Suprapubic skin (tissue), 4 donors: ENCODE measurements around the gene FGFBP2.

Experiments used
- EP300 ChIP-seq: sonication (generic); formaldehyde crosslinking; IDR thresholded peaks from one replicate; pipeline ENCODE4 v1.6.1; 2017; ENCODE audit warnings: antibody characterized with exemption
- POLR2A ChIP-seq, 2 donors: fragments of 450-650 bp; IDR thresholded peaks; one replicate each; pipeline ENCODE4 v1.6.1; 2017; ENCODE audit warnings: antibody characterized with exemption in 2 of 2, mild to moderate bottlenecking in 2 of 2, moderate library complexity in 2 of 2
- POLR2AphosphoS5 ChIP-seq, 3 donors: sonication (generic); formaldehyde crosslinking; IDR thresholded peaks; one replicate each; pipeline ENCODE4 v1.6.1; 2017; ENCODE audit warnings: antibody characterized with exemption in 3 of 3
- TF ChIP-seq, protein P1 (sequence below), 2 donors: fragments of 200-600 bp in 1 of 2; fragments of 450-650 bp in 1 of 2; sonication (generic) in 1 of 2; IDR thresholded peaks; one replicate each; pipeline ENCODE4 v1.5.1; 2016 to 2019; ENCODE audit warnings: antibody characterized with exemption in 2 of 2, mild to moderate bottlenecking in 1 of 2, moderate library complexity in 1 of 2

DNA sequence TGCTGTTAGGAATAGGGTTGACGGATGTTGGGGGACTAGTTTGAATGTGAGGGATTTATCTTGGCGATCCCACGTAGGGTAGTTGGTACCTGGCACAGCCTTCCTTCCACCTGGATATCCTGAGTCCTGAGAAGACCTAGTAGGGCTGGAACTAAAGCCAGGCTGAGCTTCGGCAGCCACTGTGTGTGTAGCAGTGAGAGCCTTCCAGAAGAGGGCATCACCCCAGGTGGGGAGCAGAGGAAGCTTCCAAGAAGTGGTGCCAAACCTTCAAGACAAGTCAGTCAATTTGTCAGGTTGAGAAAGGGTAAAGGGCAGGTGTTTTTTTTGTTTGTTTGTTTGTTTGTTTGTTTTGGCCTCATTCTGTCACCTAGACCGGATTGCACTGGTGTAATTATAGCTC, 1.2 kb upstream of the FGFBP2 start:
- TF ChIP-seq EP300 (no peak), POLR2AphosphoS5 (IDR thresholded peaks at IDR 0.05) (no peak), POLR2A (IDR thresholded peaks at IDR 0.05) (no peak)
- TF ChIP-seq, protein P1, sequence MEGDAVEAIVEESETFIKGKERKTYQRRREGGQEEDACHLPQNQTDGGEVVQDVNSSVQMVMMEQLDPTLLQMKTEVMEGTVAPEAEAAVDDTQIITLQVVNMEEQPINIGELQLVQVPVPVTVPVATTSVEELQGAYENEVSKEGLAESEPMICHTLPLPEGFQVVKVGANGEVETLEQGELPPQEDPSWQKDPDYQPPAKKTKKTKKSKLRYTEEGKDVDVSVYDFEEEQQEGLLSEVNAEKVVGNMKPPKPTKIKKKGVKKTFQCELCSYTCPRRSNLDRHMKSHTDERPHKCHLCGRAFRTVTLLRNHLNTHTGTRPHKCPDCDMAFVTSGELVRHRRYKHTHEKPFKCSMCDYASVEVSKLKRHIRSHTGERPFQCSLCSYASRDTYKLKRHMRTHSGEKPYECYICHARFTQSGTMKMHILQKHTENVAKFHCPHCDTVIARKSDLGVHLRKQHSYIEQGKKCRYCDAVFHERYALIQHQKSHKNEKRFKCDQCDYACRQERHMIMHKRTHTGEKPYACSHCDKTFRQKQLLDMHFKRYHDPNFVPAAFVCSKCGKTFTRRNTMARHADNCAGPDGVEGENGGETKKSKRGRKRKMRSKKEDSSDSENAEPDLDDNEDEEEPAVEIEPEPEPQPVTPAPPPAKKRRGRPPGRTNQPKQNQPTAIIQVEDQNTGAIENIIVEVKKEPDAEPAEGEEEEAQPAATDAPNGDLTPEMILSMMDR (IDR thresholded peaks at IDR 0.05) = no peak
